Loucy (cell line): Measurements from ENCODE around the gene MYRIP.

Experiments used
- H2AFZ ChIP-seq: fragments of 200-600 bp; sonication (generic); 2 replicates; pipeline ENCODE4 v1.6.0; 2016; ENCODE audit warnings: antibody characterized with exemption, mild to moderate bottlenecking, low read length, moderate library complexity
- H3F3A ChIP-seq: fragments of 200-600 bp; 2 replicates; pipeline ENCODE4 v1.6.0; 2016; ENCODE audit warnings: antibody characterized with exemption, low read depth, mild to moderate bottlenecking
- H3K27me3 ChIP-seq: fragments of 200-600 bp; sonication (generic); 2 replicates; pipeline ENCODE4 v1.6.1; 2014; ENCODE audit warnings: low read length, mild to moderate bottlenecking; ENCODE audit not compliant: insufficient read depth, poor library complexity, severe bottlenecking
- H3K36me3 ChIP-seq: fragments of 200-600 bp; sonication (generic); 2 replicates; pipeline ENCODE4 v1.6.1; 2016; ENCODE audit warnings: low read length; ENCODE audit not compliant: insufficient read depth
- H3K4me1 ChIP-seq: fragments of 200-600 bp; sonication (generic); 2 replicates; pipeline ENCODE4 v1.5.1; 2014; ENCODE audit warnings: low read length, mild to moderate bottlenecking; ENCODE audit not compliant: insufficient read depth, poor library complexity, severe bottlenecking
- H3K4me2 ChIP-seq: fragments of 200-600 bp; sonication (generic); 2 replicates; pipeline ENCODE4 v1.6.0; 2014; ENCODE audit warnings: antibody characterized with exemption, low read length, low read depth, mild to moderate bottlenecking; ENCODE audit not compliant: poor library complexity, severe bottlenecking
- H3K4me3 ChIP-seq: fragments of 200-600 bp; sonication (generic); 2 replicates; pipeline ENCODE4 v1.5.1; 2014; ENCODE audit warnings: low read length, mild to moderate bottlenecking, mixed read lengths; ENCODE audit not compliant: poor library complexity, severe bottlenecking
- H3K79me2 ChIP-seq: fragments of 200-600 bp; sonication (generic); 2 replicates; pipeline ENCODE4 v1.6.1; 2014; ENCODE audit warnings: low read length; ENCODE audit not compliant: insufficient read depth
- H3K9ac ChIP-seq: fragments of 200-600 bp; sonication (generic); 2 replicates; pipeline ENCODE4 v1.6.0; 2014; ENCODE audit warnings: mild to moderate bottlenecking, low read depth, low read length, moderate library complexity; ENCODE audit not compliant: poor library complexity, severe bottlenecking
- H3K9me2 ChIP-seq: fragments of 200-600 bp; sonication (generic); replicated peaks from 2 replicates; pipeline ENCODE4 v1.6.1; 2016; ENCODE audit warnings: low read depth, low read length, mixed read lengths
- H3K9me3 ChIP-seq: fragments of 200-600 bp; sonication (generic); 2 replicates; pipeline ENCODE4 v1.6.1; 2014; ENCODE audit warnings: mild to moderate bottlenecking, antibody characterized with exemption, low read length, low read depth; ENCODE audit not compliant: insufficient read depth
- H4K20me1 ChIP-seq: fragments of 200-600 bp; sonication (generic); 2 replicates; pipeline ENCODE4 v1.6.0; 2014; ENCODE audit warnings: antibody characterized with exemption, low read length, mild to moderate bottlenecking; ENCODE audit not compliant: insufficient read depth, poor library complexity, severe bottlenecking
- CTCF ChIP-seq: fragments of 200-600 bp; sonication (generic); conservative IDR thresholded peaks from 2 replicates; pipeline ENCODE4 v1.5.1; 2014; ENCODE audit warnings: mild to moderate bottlenecking, antibody characterized with exemption, low read length
- EZH2phosphoT487 ChIP-seq: fragments of 200-600 bp; IDR thresholded peaks from 2 replicates; pipeline ENCODE4 v1.6.1; 2018; ENCODE audit warnings: antibody characterized with exemption, mild to moderate bottlenecking, moderate library complexity, borderline replicate concordance

The MYRIP gene

GRCh38 chr3:40008796-40009195 is 199.4 kb downstream of the MYRIP start:
- no peaks in the 10 kb centered on the region for H3F3A ChIP-seq
- H3K79me2 ChIP-seq = no peaks in the 10 kb centered on the region
- H3K4me1 ChIP-seq = no peaks in the 10 kb centered on the region
- no peaks in the 10 kb centered on the region for H3K27me3 ChIP-seq
- no peaks in the 10 kb centered on the region for H3K9me3 ChIP-seq
- TF ChIP-seq CTCF (no peak), EZH2phosphoT487 (no peak)
- no peak overlapping the region for H2AFZ ChIP-seq
- H3K36me3 ChIP-seq = no peaks in the 10 kb centered on the region
- H4K20me1 ChIP-seq = no peaks in the 10 kb centered on the region
- no peak overlapping the region for H3K4me3 ChIP-seq
- H3K4me2 ChIP-seq = no peak overlapping the region
- no peak overlapping the region for H3K9ac ChIP-seq
- no peaks in the 10 kb centered on the region for H3K9me2 ChIP-seq

- H3K9ac ChIP-seq = no peak overlapping the region
- no peaks in the 10 kb centered on the region for H3K9me3 ChIP-seq
- no peaks in the 10 kb centered on the region for H3K36me3 ChIP-seq
- no peaks in the 10 kb centered on the region for H3K27me3 ChIP-seq
- no peak overlapping the region for H2AFZ ChIP-seq
- no peak overlapping the region for H3K4me3 ChIP-seq
- H3K4me2 ChIP-seq = no peak overlapping the region
- no peaks in the 10 kb centered on the region for H3F3A ChIP-seq
- H3K4me1 ChIP-seq = no peaks in the 10 kb centered on the region
- H3K9me2 ChIP-seq = no peaks in the 10 kb centered on the region
- no peaks in the 10 kb centered on the region for H4K20me1 ChIP-seq
- H3K79me2 ChIP-seq = no peaks in the 10 kb centered on the region
- TF ChIP-seq CTCF (no peak), EZH2phosphoT487 (no peak)
Observed at GRCh38 chr3:40009991-40010390, 200.6 kb downstream of the MYRIP start.

- TF ChIP-seq EZH2phosphoT487 = no peak
- TF ChIP-seq CTCF = no peak
- Histone ChIP-seq H2AFZ (no peak overlapping the region), H3K27me3 (no peaks in the 10 kb centered on the region), H3K4me2 (no peak overlapping the region), H3K9me3 (no peaks in the 10 kb centered on the region), H3K36me3 (no peaks in the 10 kb centered on the region), H3K4me3 (no peak overlapping the region), H3K79me2 (no peaks in the 10 kb centered on the region), H3K9ac (no peak overlapping the region), H4K20me1 (no peaks in the 10 kb centered on the region), H3F3A (no peaks in the 10 kb centered on the region), H3K9me2 (no peaks in the 10 kb centered on the region), H3K4me1 (no peaks in the 10 kb centered on the region)
Observed at GRCh38 chr3:40012381-40012780, 203.0 kb downstream of the MYRIP start.
